GM23338 (cell line): ENCODE results near the gene PHLDB2.

Experiments
- EZH2 ChIP-seq: fragments of 200-600 bp; sonication (generic); IDR thresholded peaks from one replicate; pipeline ENCODE4 v1.8.0; 2017; ENCODE audit warnings: antibody characterized with exemption, mild to moderate bottlenecking, low read depth; ENCODE audit not compliant: unreplicated experiment
- EZH2phosphoT487 ChIP-seq: fragments of 200-600 bp; sonication (generic); IDR thresholded peaks from one replicate; pipeline ENCODE4 v1.8.1; 2018; ENCODE audit warnings: antibody characterized with exemption; ENCODE audit not compliant: unreplicated experiment
- REST ChIP-seq: IDR thresholded peaks from one replicate; pipeline ENCODE4 v1.6.1; 2018; ENCODE audit warnings: antibody characterized with exemption; ENCODE audit not compliant: unreplicated experiment
- STAT1 ChIP-seq: IDR thresholded peaks from one replicate; pipeline ENCODE4 v1.6.1; 2016; ENCODE audit warnings: antibody characterized with exemption; ENCODE audit not compliant: unreplicated experiment
- TF ChIP-seq, protein P1 (sequence below), 2 experiments: fragments of 200-600 bp in 1 of 2; sonication (generic) in 1 of 2; conservative IDR thresholded peaks; 2 replicates each; pipeline versions ENCODE4 v1.5.1 to v1.6.1; 2016 to 2017; ENCODE audit warnings: antibody characterized with exemption in 2 of 2, low read depth in 2 of 2, mild to moderate bottlenecking in 2 of 2, moderate library complexity in 1 of 2

DNA sequence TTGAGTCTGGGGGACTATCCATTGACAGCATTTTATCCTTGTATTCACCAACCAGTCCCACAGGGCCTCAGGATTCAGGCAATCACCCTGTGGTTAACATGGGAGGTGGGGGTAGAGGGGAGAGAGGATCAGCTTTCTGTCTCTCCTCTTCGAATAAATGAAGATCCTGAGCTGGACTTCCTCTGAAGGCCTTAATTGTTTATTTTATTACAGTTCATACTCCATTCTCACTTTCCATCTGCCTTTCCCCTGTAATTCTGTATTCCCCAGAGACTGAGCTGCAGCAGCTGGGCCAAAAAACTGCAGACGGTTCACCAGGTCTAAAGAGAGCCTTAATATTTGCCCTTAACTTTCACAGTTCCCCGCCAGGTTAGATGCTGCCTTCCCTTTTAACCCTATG lies 151.6 kb downstream of the PHLDB2 start:
- TF ChIP-seq, protein P1, sequence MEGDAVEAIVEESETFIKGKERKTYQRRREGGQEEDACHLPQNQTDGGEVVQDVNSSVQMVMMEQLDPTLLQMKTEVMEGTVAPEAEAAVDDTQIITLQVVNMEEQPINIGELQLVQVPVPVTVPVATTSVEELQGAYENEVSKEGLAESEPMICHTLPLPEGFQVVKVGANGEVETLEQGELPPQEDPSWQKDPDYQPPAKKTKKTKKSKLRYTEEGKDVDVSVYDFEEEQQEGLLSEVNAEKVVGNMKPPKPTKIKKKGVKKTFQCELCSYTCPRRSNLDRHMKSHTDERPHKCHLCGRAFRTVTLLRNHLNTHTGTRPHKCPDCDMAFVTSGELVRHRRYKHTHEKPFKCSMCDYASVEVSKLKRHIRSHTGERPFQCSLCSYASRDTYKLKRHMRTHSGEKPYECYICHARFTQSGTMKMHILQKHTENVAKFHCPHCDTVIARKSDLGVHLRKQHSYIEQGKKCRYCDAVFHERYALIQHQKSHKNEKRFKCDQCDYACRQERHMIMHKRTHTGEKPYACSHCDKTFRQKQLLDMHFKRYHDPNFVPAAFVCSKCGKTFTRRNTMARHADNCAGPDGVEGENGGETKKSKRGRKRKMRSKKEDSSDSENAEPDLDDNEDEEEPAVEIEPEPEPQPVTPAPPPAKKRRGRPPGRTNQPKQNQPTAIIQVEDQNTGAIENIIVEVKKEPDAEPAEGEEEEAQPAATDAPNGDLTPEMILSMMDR (conservative IDR thresholded peaks at IDR 0.05; ENCODE audit: low read depth in 2 of 2): no peak
- no peak for TF ChIP-seq REST
- no peak for TF ChIP-seq STAT1
- TF ChIP-seq EZH2: no peak
- TF ChIP-seq EZH2phosphoT487: no peak
